Stimulated activated CD4-positive, alpha-beta T cell treated with anti-CD3 and anti-CD28 coated beads, Interleukin-12 subunit alpha, Interleukin-12 subunit beta, amount 100 ng/mL, for 24 hours (primary cell): ENCODE results near the gene COG8.
A peak's percentile ranks its signal among the peaks of the same experiment; 100 is the strongest.
"Not testable (repeated sequence)": the region's sequence is repeated elsewhere in the genome, so short reads cannot be mapped to it uniquely, and the experiment has no call there.

Experiments used
- DNase-seq, 2 experiments: peaks; one replicate each; pipeline ENCODE4 v3.0.0-alpha.2; 2020; ENCODE audit warnings: low read depth in 2 of 2

The COG8 gene

GRCh38 chr16:69318911-69319289 lies 20.5 kb downstream of the COG8 start:
- DNase-seq, result no peak

DNA sequence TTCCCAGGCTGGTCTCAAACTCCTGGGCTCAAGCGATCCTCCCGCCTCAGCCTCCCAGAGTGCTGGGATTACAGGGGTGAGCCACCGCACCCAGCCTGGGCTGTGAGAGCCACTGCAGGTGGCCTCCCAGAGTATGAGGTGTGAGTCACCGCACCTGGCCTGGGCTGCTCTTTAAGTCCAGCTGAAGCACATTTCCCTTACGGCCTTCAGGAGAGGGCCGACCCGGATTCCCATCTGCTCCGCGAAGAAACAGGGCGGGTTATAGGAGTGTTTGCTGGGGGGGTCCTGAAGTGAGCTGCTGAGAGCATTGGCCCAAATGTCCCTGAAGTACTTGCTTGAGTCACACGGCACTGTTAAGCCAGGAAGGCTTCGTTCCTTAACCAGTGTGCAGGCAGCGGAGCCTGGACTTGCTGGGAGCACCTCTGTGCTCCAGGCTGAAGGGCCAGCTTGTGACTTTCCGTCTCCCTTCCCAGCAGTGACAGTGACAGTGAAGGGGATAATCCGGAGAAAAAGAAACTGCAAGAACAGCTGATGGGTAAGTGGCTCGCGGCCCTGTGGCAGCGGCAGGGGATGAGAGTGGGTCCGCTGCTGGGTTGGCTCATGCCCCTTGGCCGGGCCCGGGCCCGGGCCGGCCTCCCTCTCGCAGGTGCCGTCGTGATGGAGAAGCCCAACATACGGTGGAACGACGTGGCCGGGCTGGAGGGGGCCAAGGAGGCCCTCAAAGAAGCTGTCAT lies 21.0 kb downstream of the COG8 start:
- DNase-seq, result no peak

- DNase-seq, result no peak
Observed at GRCh38 chr16:69316595-69317034, 22.7 kb downstream of the COG8 start.

GRCh38 chr16:69315486-69316311 lies 23.7 kb downstream of the COG8 start:
- no peak for DNase-seq

DNA sequence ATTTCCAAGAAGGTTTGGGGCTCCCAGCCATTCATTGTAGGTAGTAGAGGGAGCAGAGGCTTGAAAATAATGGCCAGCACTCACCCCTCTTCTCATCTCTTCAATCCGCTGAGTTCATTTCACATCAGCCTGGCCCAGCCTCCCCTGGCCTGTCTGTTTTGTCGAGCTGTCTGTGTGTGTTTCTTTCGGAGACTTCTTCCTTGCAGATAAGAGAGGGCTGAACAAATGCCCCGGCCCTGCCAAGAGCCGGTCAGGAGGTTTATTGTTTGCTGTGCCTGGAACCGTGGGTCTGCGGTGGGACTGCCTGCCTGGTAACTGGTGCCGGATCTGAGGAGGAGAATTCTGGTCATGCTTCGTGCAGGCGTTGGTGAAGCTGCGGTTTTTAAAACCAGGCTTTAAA lies 24.8 kb downstream of the COG8 start:
- DNase-seq, result no peak

- no peak for DNase-seq
Observed at GRCh38 chr16:69313469-69313868, 25.9 kb downstream of the COG8 start.

DNA sequence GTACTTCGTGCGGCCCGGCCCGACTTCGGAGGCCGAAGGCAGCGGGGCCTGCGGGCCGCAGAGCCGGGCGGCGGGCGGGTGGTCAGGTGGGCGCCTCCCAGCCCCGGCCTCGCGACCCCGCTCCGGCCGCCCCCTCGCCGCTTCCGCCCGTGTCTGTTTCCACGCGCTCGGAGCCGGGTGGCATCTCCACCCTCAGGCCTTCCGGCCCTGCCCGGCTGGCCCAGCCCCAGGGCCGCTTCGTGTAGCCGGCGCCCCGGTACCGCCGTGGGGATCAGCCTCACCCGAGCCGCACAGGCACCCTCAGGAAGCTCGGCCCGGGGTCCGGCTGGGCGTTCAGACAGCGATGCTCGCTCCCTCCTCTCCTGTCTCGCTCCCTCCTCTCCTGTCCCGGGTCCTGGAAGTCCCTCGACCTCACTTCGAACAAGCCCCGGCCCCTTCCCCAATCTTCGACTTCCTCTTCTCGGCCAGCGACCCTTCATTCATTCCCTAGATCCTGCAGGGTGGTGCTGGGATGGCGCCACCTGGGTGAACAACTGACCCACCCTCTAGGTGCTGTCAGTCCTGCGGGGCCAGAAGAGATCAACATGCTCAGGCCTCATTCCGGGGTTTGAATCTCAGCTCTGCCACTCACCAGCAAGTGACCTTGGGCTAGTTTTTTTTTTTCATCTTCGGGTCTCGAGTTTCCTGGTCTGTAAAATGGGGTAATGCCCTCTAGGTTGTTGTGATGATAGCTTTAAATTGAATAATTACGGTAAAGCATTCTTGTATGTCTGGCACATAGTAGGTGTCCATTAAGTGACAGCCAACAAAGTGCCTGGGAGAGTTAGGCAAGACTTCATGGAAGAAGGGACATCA lies 27.6 kb downstream of the COG8 start:
- DNase-seq, result peak in 1 of 2 experiments; percentile 27

- DNase-seq, result peak; percentile 95 to 97
Observed at GRCh38 chr16:69310653-69311532, 28.5 kb downstream of the COG8 start, which contains the start of gene VPS4A. Gene VPS4A (plus strand): TSS chr16:69311350. CDS start chr16:69311512, 162 bp downstream.

DNA sequence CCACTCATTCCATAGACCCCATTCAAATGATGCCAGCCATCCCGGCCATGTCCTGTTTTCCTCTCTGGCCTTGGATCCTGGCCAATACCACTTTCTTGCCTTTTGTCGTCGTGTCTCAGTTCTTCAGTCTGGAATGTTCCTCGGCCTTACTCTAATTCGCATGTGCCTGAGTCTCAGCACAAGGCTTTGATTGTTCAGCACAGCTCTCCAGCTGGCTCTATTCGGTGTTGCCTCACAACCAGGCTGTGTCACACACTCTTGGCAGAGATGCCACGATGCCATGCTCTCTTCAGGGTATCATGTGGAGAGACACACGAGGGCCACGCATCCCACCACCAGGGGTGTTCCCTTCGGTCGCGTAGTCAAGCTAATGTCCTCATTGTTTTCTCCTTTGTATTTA lies 30.0 kb downstream of the COG8 start:
- no peak for DNase-seq

GRCh38 chr16:69307856-69308255 lies 31.5 kb downstream of the COG8 start:
- DNase-seq, result no peak

GRCh38 chr16:69307091-69307490 lies 32.3 kb downstream of the COG8 start:
- DNase-seq, result no peak

DNA sequence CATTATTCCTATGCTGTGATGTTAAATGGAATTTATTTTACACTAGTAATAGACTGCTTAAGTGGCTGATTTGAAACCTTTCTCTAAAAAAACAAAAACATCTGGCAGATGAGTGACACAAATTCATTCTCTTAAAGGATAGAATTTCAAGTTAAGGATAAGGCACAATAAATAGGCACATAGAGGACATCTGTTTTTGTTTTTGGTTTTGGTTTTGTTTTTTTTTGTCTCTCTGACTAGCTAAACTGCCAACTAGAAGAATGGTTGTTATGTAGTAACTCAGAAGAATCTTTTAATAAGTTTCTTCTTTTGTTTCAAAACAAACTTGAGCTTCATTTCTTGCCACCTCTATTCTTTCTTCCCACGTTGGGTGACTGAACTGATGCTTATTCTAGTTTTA lies 33.3 kb downstream of the COG8 start:
- no peak for DNase-seq

DNA sequence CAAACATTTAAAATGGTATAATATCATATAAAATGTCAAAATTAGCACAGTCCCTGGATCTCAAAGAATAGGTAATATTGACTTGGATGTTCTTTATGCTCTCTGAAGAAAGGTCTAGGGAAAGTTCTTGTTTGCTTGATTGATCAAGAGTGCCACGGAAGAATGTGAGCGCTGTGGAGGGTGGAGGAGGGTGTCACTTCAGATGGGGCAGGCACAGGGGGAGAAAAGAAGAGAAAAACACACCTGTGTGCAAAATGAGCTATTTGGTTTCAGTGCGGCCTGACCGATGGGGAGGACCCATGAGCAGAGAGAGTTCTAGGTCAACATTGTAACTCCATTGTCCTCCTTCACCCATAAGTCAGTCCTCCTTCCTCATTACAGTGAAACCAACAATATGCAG lies 37.1 kb downstream of the COG8 start:
- no peak for DNase-seq

GRCh38 chr16:69301861-69302260 lies 37.5 kb downstream of the COG8 start:
- DNase-seq, result no peak

GRCh38 chr16:69301187-69301586 lies 38.2 kb downstream of the COG8 start:
- no peak for DNase-seq

DNA sequence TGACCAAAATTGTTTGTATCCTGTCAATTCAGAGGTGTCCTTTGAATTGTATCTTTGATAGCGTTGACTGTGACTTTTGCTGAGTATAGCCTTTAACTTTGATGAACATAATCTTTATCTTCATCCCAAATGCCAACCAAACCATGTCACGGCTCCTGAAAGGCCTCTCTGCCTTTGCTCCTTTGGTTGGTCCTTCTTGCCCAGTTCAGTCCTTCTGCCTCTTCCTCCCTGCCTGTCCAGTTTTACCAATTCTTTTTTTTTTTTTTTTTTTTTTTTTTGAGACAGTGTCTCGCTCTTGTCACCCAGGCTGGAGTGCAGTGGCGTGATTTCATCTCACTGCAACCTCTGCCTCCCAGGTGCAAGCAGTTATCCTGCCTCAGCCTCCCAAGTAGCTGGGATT lies 41.1 kb downstream of the COG8 start:
- DNase-seq, result no peak

DNA sequence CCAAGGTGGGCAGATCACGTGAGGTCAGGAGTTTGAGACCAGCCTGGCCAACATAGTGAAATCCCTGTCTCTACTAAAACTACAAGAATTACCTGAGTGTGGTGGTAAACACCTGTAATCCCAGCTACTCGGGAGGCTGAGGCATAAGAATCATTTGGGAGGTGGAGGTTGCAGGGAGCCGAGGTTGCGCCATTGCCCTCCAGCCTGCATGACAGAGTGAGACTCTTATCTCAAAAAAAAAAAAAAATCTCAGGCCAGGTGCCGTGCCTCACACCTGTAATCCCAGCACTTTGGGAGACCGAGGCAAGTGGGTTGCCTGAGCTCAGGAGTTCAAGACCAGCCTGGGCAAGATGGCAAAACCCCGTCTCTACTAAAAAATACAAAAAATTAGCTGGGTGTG lies 42.6 kb downstream of the COG8 start:
- not testable (repeated sequence) for DNase-seq

GRCh38 chr16:69294051-69294450 lies 45.3 kb downstream of the COG8 start:
- no peak for DNase-seq

DNA sequence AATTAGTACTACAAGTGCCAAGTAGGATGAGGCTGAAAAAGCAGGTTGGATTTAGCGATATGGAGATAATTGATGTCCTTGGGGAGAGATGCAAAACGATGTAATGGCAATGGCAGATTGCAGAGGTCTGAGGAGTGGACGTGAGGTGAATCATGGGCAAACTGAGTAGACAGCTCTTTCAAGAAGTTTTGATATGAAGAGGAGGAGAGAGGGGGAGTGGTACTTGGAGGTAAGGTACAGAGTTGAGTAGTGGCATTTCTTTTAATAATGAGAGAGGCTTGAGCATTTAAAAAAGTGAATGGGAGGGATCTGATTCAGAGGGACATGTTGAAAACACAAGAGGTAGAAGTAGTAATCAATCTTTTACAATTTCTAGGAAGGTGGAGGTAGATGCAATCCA lies 46.0 kb downstream of the COG8 start:
- no peak for DNase-seq

GRCh38 chr16:69291657-69292056 lies 47.7 kb downstream of the COG8 start:
- not testable (repeated sequence) for DNase-seq
